GM04504 (cell line): ENCODE data around the gene RRH.

Source experiments
- DNase-seq: peaks from one replicate; pipeline ENCODE4 v3.0.0-alpha.2; 2012; ENCODE audit warnings: low read depth

Gene RRH

DNA sequence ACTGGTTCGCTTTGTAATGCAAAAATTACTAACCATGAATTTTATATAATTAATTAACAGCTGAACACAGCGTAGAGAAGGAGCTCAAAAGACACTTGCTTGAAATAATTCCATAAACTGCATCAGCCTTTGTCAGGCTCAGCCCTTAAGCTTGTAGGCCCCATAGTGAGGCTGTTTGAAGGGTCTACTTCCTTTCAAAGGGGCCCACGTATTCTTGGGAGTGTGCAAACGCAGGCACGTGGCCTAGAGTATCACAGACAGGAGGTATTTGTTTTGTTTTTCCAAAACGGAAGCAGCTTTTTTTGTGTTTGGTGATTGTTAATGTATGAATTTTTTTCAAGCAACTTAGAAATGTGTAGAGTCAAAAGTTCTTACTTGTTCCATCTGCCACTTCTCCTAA, 59.3 kb downstream of the RRH start:
- DNase-seq, result no peak

DNA sequence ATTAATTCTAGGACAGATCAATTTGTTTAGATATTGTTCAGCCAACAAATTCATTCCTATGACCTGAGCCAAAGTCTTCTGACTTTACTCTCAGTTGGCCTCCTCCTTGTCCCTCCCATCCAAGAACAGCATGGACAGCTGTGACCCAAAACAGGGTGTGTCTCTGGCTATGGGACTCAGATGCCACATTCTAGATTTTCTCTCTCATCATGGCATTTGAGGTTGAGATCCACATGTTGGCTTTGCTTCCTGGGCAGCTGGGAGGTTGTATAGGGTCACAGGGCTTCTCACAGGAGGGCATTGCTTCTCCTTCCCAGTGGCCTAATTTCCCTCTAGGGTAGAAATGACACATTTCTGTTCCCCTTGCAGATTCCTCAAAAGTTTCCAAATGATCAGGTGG, 62.3 kb downstream of the RRH start:
- DNase-seq, result no peak
